A549 (cell line): ENCODE results near the gene ATG13. TPM values are rescaled to one million over a fixed set of nuclear protein-coding genes. Genes with fewer than 3 reads are reported as not detected.

Experiments
- ATAC-seq, 2 experiments: fragments of 200-7000 bp in 1 of 2; fragments of >200 bp in 1 of 2; cut with Nextera tagmentation in 1 of 2; cut with Tn5 transposase in 1 of 2; 3 replicates each; pipeline versions ENCODE4 v1.8.0 to v1.9.1; 2018 to 2020; ENCODE audit warnings: mild to moderate bottlenecking in 1 of 2, moderate library complexity in 1 of 2
- CTCF ChIA-PET: fragments of 300-600 bp; sonication (Branson Sonifier 250); formaldehyde crosslinking; extraction: SDS; loops from one replicate; lab custom pipeline; 2021; ENCODE audit warnings: antibody characterized with exemption, inconsistent platforms; lab: Yijun Ruan, JAX
- POLR2A ChIA-PET: fragments of 350-600 bp; formaldehyde crosslinking; extraction: SDS; loops from one replicate; lab custom pipeline; 2021; ENCODE audit warnings: antibody characterized with exemption, inconsistent platforms; lab: Yijun Ruan, JAX
- DNase-seq, 2 experiments: peaks; one replicate each; pipeline versions ENCODE4 v3.0.0 to v3.0.0-alpha.2; 2011 to 2016; ENCODE audit warnings: low read depth in 1 of 2, low spot score in 1 of 2
- FAIRE-seq: peaks from 2 replicates; lab custom pipeline; 2011; peaks lifted over from hg19 to GRCh38; lab: Jason Lieb, UNC
- H3K27ac ChIP-seq, 2 experiments: fragments of >200 bp; sonication (Bioruptor Twin); formaldehyde crosslinking; 3 replicates each; pipeline ENCODE4 v1.5.1; 2016 to 2017
- H3K4me1 ChIP-seq: fragments of >200 bp; sonication (Bioruptor Twin); formaldehyde crosslinking; 3 replicates; pipeline ENCODE4 v1.6.1; 2016
- H3K4me2 ChIP-seq: fragments of >200 bp; sonication (Bioruptor Twin); formaldehyde crosslinking; 3 replicates; pipeline ENCODE4 v1.6.1; 2016
- H3K4me3 ChIP-seq: fragments of >200 bp; sonication (Bioruptor Twin); formaldehyde crosslinking; 3 replicates; pipeline ENCODE4 v1.5.1; 2016
- H3K9me3 ChIP-seq: fragments of >200 bp; sonication (Bioruptor Twin); formaldehyde crosslinking; 3 replicates; pipeline ENCODE4 v1.6.1; 2016
- ATOH8 ChIP-seq: fragments of 250-450 bp; sonication (Bioruptor Pico); IDR thresholded peaks from 2 replicates; pipeline ENCODE4 v1.5.0; 2020; ENCODE audit warnings: low read depth, mild to moderate bottlenecking, moderate library complexity
- BHLHE40 ChIP-seq: IDR thresholded peaks from 2 replicates; pipeline ENCODE4 v1.6.1; 2012; ENCODE audit warnings: low read depth, low read length, inconsistent platforms
- CTCF ChIP-seq: fragments of >200 bp; sonication (Bioruptor Twin); formaldehyde crosslinking; IDR thresholded peaks from 3 replicates; pipeline ENCODE4 v1.5.1; 2016
- EHMT2 ChIP-seq: fragments of 200-600 bp; sonication (generic); IDR thresholded peaks from 2 replicates; pipeline ENCODE4 v1.6.1; 2016; ENCODE audit warnings: antibody characterized with exemption, low read depth, mild to moderate bottlenecking, moderate library complexity
- EP300 ChIP-seq, 2 experiments: fragments of >200 bp; sonication (Bioruptor Twin); formaldehyde crosslinking; IDR thresholded peaks; 2 replicates in 1 of 2; 3 replicates in 1 of 2; pipeline ENCODE4 v1.6.1; 2016 to 2017
- FOSB ChIP-seq: fragments of 250-450 bp; sonication (Bioruptor Pico); IDR thresholded peaks from 2 replicates; pipeline ENCODE4 v1.5.0; 2020; ENCODE audit warnings: mild to moderate bottlenecking, moderate library complexity
- FOXS1 ChIP-seq: fragments of 250-450 bp; sonication (Bioruptor Pico); IDR thresholded peaks from 2 replicates; pipeline ENCODE4 v1.5.0; 2020; ENCODE audit warnings: mild to moderate bottlenecking, moderate library complexity
- HEYL ChIP-seq: fragments of 250-450 bp; sonication (Bioruptor Pico); IDR thresholded peaks from 2 replicates; pipeline ENCODE4 v1.8.0; 2021; ENCODE audit warnings: mild to moderate bottlenecking, moderate library complexity
- HMGXB4 ChIP-seq: fragments of 250-450 bp; sonication (Bioruptor Pico); IDR thresholded peaks from 2 replicates; pipeline ENCODE4 v1.5.0; 2021; ENCODE audit warnings: mild to moderate bottlenecking, moderate library complexity, borderline replicate concordance
- HOXB13 ChIP-seq: fragments of 250-450 bp; sonication (Bioruptor Pico); IDR thresholded peaks from 2 replicates; pipeline ENCODE4 v1.5.0; 2020; ENCODE audit warnings: low read depth, mild to moderate bottlenecking, moderate library complexity
- HOXB5 ChIP-seq: fragments of 250-450 bp; sonication (Bioruptor Pico); IDR thresholded peaks from 2 replicates; pipeline ENCODE4 v1.5.0; 2020; ENCODE audit warnings: mild to moderate bottlenecking, moderate library complexity
- JUNB ChIP-seq: fragments of >200 bp; sonication (Bioruptor Twin); formaldehyde crosslinking; IDR thresholded peaks from 2 replicates; pipeline ENCODE4 v1.6.1; 2016
- MAZ ChIP-seq: fragments of 150-350 bp; IDR thresholded peaks from 2 replicates; pipeline ENCODE4 v1.6.1; 2014; ENCODE audit warnings: antibody characterized with exemption, low read depth, low read length, borderline replicate concordance
- NPAS2 ChIP-seq: fragments of 250-450 bp; sonication (Bioruptor Pico); IDR thresholded peaks from 2 replicates; pipeline ENCODE4 v1.8.0; 2022; ENCODE audit warnings: mild to moderate bottlenecking, moderate library complexity, borderline replicate concordance
- RCOR1 ChIP-seq: fragments of 150-350 bp; IDR thresholded peaks from 2 replicates; pipeline ENCODE4 v1.6.1; 2014; ENCODE audit warnings: antibody characterized with exemption, low read length, low read depth
- RFX5 ChIP-seq: fragments of 450-650 bp; IDR thresholded peaks from 2 replicates; pipeline ENCODE4 v1.7.1; 2014; ENCODE audit warnings: antibody characterized with exemption, mild to moderate bottlenecking, moderate library complexity
- RNF2 ChIP-seq: fragments of 200-600 bp; sonication (generic); IDR thresholded peaks from 2 replicates; pipeline ENCODE4 v1.6.1; 2016; ENCODE audit warnings: low read depth, mild to moderate bottlenecking, antibody characterized with exemption, moderate library complexity, borderline replicate concordance
- SMC3 ChIP-seq: fragments of >200 bp; sonication (Bioruptor Twin); formaldehyde crosslinking; IDR thresholded peaks from 3 replicates; pipeline ENCODE4 v1.6.1; 2018; ENCODE audit warnings: inconsistent platforms
- TFCP2L1 ChIP-seq: fragments of 250-450 bp; sonication (Bioruptor Pico); IDR thresholded peaks from 2 replicates; pipeline ENCODE4 v1.5.0; 2021; ENCODE audit warnings: mild to moderate bottlenecking
- USF2 ChIP-seq: fragments of 450-650 bp; IDR thresholded peaks from 2 replicates; pipeline ENCODE4 v1.6.1; 2014; ENCODE audit warnings: antibody characterized with exemption
- ZC3H11A ChIP-seq: fragments of 450-650 bp; IDR thresholded peaks from 2 replicates; pipeline ENCODE4 v1.6.1; 2014; ENCODE audit warnings: antibody characterized with exemption, mild to moderate bottlenecking
- ZSCAN20 ChIP-seq: fragments of 250-450 bp; sonication (Bioruptor Pico); IDR thresholded peaks from 2 replicates; pipeline ENCODE4 v1.8.0; 2022; ENCODE audit warnings: mild to moderate bottlenecking, moderate library complexity
- WGBS: methylation state at CpG from one replicate; pipeline ENCODE4 v1.1.6; 2017; ENCODE audit errors: missing lambda C conversion rate; 5-methylcytosine and 5-hydroxymethylcytosine counted together
- polyA plus RNA-seq, 4 experiments: library from polyadenylated mRNA; depleted of rRNA in 3 of 4; stranded (reverse); fragments of >200 nt; fragmentation: RNase III in 1 of 4; extraction: RNeasy Plus Mini Kit Qiagen cat#74134 plus additional on column Dnase treatment in 1 of 4; gene quantifications; 2 replicates in 3 of 4; 3 replicates in 1 of 4; pipeline ENCODE4 v1.2.3, GENCODE V29; 2011 to 2017

Gene ATG13
- polyA plus RNA-seq, 2 of the 4 experiments (the other 2 are of a cell fraction) = 39.5 to 58.6 TPM

- TF ChIP-seq CTCF = no peak
- no peak for TF ChIP-seq ZSCAN20
- no peak for TF ChIP-seq RNF2
- TF ChIP-seq BHLHE40 = no peak
- no peak for TF ChIP-seq EP300 (IDR thresholded peaks at IDR 0.05)
- TF ChIP-seq RFX5 = no peak
Observed at GRCh38 chr11:46680164-46680760, 62.9 kb downstream of the ATG13 start (continued).

- no peaks in the 10 kb centered on the region for H3K9me3 ChIP-seq
- H3K27ac ChIP-seq = no peak overlapping the region
- ChIA-PET POLR2A (no interaction called here), CTCF (interaction anchor here (1.1 to 1.2 kb wide), 2 partner anchors 11 to 21 kb away, joined by 3 to 4 read pairs; no protein-coding TSS in a partner anchor)
- H3K4me1 ChIP-seq = peaks cover 7% of the 10 kb centered on the region
- WGBS = 96% methylated on average over 22 of the region's 22 CpGs
- H3K4me3 ChIP-seq = no peak overlapping the region
- H3K4me2 ChIP-seq = no peak overlapping the region
- no peak for ATAC-seq
- no peak for TF ChIP-seq MAZ
- no peak for TF ChIP-seq TFCP2L1 (CRISPR knock-in tag)
- TF ChIP-seq JUNB = no peak
- TF ChIP-seq ZC3H11A = no peak
- no peak for TF ChIP-seq HOXB13
- TF ChIP-seq ZSCAN20 = no peak
- TF ChIP-seq NPAS2 (CRISPR knock-in tag) = no peak
- TF ChIP-seq USF2 = no peak
- no peak for TF ChIP-seq SMC3
- TF ChIP-seq RFX5 = no peak
- TF ChIP-seq EHMT2 = no peak
- TF ChIP-seq HMGXB4 (CRISPR knock-in tag) = no peak
- TF ChIP-seq HOXB5 (CRISPR knock-in tag) = no peak
- DNase-seq = no peak
- no peak for FAIRE-seq
Observed at GRCh38 chr11:46680815-46681214, 63.5 kb downstream of the ATG13 start.

- no peak for DNase-seq
- no peak overlapping the region for H3K4me2 ChIP-seq
- no peak for FAIRE-seq
- H3K9me3 ChIP-seq = no peaks in the 10 kb centered on the region
- H3K4me3 ChIP-seq = no peak overlapping the region
- ChIA-PET CTCF (interaction anchor here (0.8 to 1.2 kb wide), 4 partner anchors 12 to 292 kb away, joined by 3 to 4 read pairs (median 4); no protein-coding TSS in a partner anchor), POLR2A (no interaction called here)
- WGBS = 93% methylated on average over 11 of the region's 11 CpGs
- TF ChIP-seq FOSB (CRISPR knock-in tag) (no peak), HEYL (CRISPR knock-in tag) (no peak), ZSCAN20 (no peak), NPAS2 (CRISPR knock-in tag) (no peak), HMGXB4 (CRISPR knock-in tag) (no peak), HOXB5 (CRISPR knock-in tag) (no peak), USF2 (no peak), RCOR1 (no peak), FOXS1 (CRISPR knock-in tag) (no peak), ATOH8 (CRISPR knock-in tag) (no peak)
- TF ChIP-seq, all 56 proteins: peak for 0
- Histone ChIP-seq H3K27ac (no peak overlapping the region), H3K4me1 (peaks cover 5% of the 10 kb centered on the region; the same call in 1 of the 3 replicates)
- ATAC-seq = no peak
Observed at GRCh38 chr11:46681814-46682213, 64.5 kb downstream of the ATG13 start.
